Nephron progenitor cell (in vitro differentiated cells): ENCODE measurements around the gene ARIH1.
"Not testable (repeated sequence)": the region's sequence is repeated elsewhere in the genome, so short reads cannot be mapped to it uniquely, and the experiment has no call there.

Experiments used
- DNase-seq: peaks from one replicate; pipeline ENCODE4 v3.0.0; 2021
- H3K27ac Mint-ChIP-seq: 2 replicates; pipeline ENCODE4 v1.8.0; 2021; ENCODE audit warnings: mild to moderate bottlenecking, moderate library complexity, mixed read lengths
- H3K27me3 Mint-ChIP-seq: 2 replicates; pipeline ENCODE4 v1.8.0; 2021; ENCODE audit warnings: mild to moderate bottlenecking, low read depth, mixed read lengths; ENCODE audit not compliant: poor library complexity
- H3K36me3 Mint-ChIP-seq: 2 replicates; pipeline ENCODE4 v1.8.0; 2021; ENCODE audit warnings: low read depth, mixed read lengths
- H3K4me1 Mint-ChIP-seq: 2 replicates; pipeline ENCODE4 v1.8.0; 2021; ENCODE audit warnings: mixed read lengths
- H3K4me3 Mint-ChIP-seq: 2 replicates; pipeline ENCODE4 v1.8.0; 2021; ENCODE audit warnings: mild to moderate bottlenecking, moderate library complexity, mixed read lengths
- H3K9me3 Mint-ChIP-seq: 2 replicates; pipeline ENCODE4 v1.8.0; 2021; ENCODE audit warnings: mild to moderate bottlenecking, moderate library complexity, mixed read lengths
- TF ChIP-seq, protein P1 (sequence below): fragments of 200-600 bp; sonication (generic); IDR thresholded peaks from 2 replicates; pipeline ENCODE4 v1.5.0; 2021; ENCODE audit warnings: antibody characterized with exemption

ARIH1 gene

DNA sequence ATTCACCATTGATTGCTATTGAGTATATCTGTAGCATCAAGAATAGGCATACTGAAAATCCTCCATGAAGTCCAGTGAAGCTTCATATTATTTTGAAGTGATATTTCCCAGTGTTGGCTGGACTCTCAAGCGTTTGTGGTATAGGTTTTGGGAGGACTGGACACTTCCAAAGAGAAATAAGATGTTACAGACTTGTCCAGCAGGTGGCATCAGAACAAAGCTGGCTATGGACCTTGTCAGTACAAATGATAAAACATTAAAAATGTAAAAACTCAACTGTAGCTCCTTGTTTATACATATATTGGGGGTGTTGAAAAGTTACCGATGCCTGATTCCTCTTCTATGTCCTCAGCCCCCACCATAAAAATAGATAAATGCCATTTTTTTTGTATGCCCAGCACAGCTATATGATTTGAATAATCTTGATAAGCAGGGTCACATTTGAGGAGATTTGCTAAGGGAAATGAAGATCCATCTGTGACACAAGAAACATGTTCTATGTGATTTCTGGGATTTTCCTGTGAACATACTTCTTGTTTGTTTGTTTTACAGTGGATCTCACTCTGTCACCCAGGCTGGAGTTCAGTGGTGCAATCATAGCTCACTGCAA lies 125.8 kb downstream of the ARIH1 start:
- no peaks in the 10 kb centered on the region for H3K36me3 Mint-ChIP-seq
- no peak overlapping the region for H3K4me3 Mint-ChIP-seq
- TF ChIP-seq, protein P1, sequence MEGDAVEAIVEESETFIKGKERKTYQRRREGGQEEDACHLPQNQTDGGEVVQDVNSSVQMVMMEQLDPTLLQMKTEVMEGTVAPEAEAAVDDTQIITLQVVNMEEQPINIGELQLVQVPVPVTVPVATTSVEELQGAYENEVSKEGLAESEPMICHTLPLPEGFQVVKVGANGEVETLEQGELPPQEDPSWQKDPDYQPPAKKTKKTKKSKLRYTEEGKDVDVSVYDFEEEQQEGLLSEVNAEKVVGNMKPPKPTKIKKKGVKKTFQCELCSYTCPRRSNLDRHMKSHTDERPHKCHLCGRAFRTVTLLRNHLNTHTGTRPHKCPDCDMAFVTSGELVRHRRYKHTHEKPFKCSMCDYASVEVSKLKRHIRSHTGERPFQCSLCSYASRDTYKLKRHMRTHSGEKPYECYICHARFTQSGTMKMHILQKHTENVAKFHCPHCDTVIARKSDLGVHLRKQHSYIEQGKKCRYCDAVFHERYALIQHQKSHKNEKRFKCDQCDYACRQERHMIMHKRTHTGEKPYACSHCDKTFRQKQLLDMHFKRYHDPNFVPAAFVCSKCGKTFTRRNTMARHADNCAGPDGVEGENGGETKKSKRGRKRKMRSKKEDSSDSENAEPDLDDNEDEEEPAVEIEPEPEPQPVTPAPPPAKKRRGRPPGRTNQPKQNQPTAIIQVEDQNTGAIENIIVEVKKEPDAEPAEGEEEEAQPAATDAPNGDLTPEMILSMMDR = peak; percentile 69
- peaks cover 3% of the 10 kb centered on the region for H3K27me3 Mint-ChIP-seq
- DNase-seq = peak; percentile 43
- H3K27ac Mint-ChIP-seq = no peak overlapping the region
- no peaks in the 10 kb centered on the region for H3K9me3 Mint-ChIP-seq
- peaks cover 11% of the 10 kb centered on the region for H3K4me1 Mint-ChIP-seq

DNA sequence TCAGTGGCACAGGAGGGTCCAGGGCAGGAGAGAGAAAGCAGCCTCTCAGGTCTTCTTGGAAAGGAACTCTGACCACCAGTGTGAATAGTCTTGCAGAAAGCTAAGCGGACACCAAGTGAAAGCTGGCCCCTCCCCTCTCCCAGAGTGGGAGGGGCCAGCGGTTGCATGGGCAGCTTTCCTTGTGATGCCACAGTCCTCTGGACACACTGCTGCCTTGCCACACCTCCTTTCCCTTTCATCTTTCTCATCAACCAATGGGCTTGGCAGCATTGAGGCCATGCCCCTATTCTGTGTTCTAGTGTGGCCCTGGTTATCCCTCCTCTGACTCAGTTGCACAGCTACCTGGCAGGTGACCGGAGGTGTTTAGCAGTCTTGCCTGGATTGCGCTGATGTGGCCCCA lies 130.7 kb downstream of the ARIH1 start:
- H3K27me3 Mint-ChIP-seq = peaks cover 9% of the 10 kb centered on the region
- H3K36me3 Mint-ChIP-seq = no peaks in the 10 kb centered on the region
- no peaks in the 10 kb centered on the region for H3K9me3 Mint-ChIP-seq
- peak; percentile 37 for DNase-seq
- no peak overlapping the region for H3K27ac Mint-ChIP-seq
- TF ChIP-seq, protein P1 = no peak
- H3K4me1 Mint-ChIP-seq = peaks cover 15% of the 10 kb centered on the region
- H3K4me3 Mint-ChIP-seq = no peak overlapping the region

DNA sequence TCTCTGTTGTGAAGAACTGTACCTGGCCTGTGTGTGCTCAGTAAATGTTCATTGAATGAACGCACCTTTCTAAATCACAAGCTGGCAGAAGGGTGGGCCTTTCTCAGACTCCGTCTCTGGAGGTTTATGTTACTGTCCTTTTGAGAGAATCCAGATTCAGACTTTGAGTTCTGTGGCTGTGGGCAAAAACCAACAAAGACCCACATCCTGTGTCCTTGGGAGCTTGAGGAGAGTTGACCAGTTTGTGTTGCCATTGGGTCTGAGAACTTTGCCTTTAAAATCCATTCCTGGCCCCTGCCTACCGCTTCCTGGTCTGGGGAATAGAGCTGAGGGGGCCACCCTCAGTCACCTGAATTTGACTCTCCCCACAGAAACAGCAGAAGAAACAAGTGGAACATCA lies 134.0 kb downstream of the ARIH1 start:
- peaks cover 15% of the 10 kb centered on the region for H3K4me1 Mint-ChIP-seq
- not testable (repeated sequence) for H3K4me3 Mint-ChIP-seq, H3K36me3 Mint-ChIP-seq, DNase-seq, H3K9me3 Mint-ChIP-seq, H3K27ac Mint-ChIP-seq, H3K27me3 Mint-ChIP-seq

DNA sequence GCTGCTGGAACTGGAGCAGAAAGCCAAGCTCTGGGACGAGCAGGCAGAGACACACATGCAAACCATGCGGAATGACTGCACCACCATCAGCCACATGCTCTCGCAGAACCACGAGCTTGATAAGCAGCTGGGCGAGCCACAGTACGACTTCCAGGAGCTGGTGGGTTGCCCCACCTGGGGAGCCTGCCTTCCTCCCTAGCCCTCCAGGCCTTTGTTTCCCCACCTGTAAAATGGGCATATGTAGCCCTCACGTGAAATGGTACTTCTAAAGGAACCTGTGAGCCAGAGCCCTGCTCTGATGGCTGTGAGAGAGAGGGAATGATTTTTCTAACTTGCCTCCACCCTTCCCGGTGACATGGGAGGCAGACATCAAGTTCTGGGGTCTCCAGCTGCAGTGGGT lies 135.7 kb downstream of the ARIH1 start:
- H3K27ac Mint-ChIP-seq = no peak overlapping the region
- H3K4me1 Mint-ChIP-seq = peaks cover 4% of the 10 kb centered on the region
- H3K4me3 Mint-ChIP-seq = no peak overlapping the region
- H3K36me3 Mint-ChIP-seq = no peaks in the 10 kb centered on the region
- peaks cover 15% of the 10 kb centered on the region for H3K27me3 Mint-ChIP-seq
- TF ChIP-seq, protein P1 = no peak
- H3K9me3 Mint-ChIP-seq = no peaks in the 10 kb centered on the region
- no peak for DNase-seq

DNA sequence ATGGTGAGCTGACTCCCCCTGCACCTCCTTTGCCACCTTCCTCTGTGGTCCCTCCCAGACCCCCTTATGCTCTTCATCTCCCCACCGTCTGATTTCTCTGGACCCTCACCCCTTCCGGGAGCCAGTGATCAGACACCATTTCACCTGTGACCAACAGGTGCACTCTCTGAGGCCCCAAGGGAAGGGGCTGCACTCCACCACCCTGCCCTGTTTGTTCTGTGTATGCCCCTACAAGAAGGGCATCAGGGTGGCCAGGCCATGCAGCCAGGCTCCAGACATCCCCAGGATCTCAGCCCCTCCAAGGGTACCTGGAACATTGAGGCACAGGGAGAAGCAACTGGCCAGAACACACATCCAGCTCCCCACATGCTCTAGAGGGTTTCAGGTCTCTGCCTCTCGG lies 138.2 kb downstream of the ARIH1 start:
- not testable (repeated sequence) for H3K36me3 Mint-ChIP-seq, H3K27ac Mint-ChIP-seq, DNase-seq, H3K4me3 Mint-ChIP-seq, H3K9me3 Mint-ChIP-seq
- H3K4me1 Mint-ChIP-seq = peaks cover 19% of the 10 kb centered on the region
- peaks cover 11% of the 10 kb centered on the region for H3K27me3 Mint-ChIP-seq

DNA sequence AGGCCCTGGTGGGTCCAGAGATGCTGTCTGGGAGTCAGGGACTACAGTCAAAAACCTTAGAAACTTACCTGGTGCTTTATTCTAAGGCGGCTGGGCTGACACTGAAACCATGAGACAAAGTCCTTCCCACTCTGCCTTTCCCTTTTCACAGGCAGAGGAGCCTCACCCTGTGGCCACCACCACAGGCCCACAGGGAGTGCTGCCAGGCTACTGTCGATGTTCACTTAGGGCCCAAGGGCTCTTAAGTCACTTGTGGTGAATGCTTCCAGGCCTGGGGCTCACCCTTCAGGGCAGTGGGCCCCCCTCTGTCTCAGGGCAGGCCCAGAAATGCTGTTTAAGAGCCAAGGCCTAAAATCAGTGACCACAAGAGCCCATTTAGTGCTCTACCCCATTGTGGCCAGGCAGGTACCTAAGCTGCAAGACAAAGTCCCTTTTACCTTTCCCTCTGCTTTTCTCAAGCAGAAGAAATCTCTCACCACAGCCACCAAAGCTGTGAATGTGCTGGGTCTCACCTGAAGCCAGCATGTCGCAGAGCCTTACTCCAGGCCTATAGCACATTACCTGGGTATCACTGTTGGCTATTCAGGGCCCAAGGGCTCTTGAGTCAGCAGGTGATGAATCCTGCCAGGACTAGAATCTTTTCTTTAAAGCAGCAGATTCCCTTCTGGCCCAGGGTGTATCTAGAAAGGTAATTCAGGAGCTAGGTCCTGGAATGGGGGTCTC lies 140.8 kb downstream of the ARIH1 start:
- no peak overlapping the region for H3K27ac Mint-ChIP-seq

DNA sequence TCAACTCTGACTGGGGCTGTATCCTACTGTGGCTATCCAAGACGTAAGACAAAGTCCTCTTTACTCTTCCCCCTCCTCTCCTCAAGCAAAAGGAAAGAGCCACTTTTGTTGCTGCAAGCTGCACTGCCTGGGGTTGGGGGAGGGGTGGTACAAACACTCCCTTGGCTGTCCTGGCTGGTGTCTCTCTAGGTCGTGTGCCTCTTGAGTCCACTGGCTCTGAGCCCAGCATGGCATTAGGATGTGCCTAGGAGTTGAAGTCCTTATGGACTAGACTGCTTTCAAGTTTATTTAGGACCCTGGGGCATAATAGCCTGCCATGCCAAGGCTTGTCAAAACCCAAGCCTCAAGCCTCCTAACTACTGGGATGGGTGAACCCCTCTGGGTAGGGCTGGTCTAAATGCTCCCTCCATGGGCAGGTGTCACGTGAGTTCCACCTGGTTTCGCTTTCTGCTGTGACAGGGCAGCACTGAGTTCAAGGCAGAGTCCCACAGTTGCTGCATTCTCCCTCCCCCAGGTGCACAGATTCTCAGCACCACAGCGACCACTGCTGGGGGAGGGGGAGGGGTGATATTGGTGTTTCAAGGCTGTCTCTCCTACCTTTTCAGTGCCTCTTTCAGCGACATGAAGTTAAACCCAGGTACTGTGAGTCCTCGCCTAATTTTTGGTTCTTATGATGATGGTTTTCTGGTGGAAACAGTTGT lies 141.6 kb downstream of the ARIH1 start:
- not testable (repeated sequence) for H3K36me3 Mint-ChIP-seq, DNase-seq, H3K27me3 Mint-ChIP-seq, H3K27ac Mint-ChIP-seq, H3K4me3 Mint-ChIP-seq, H3K9me3 Mint-ChIP-seq
- H3K4me1 Mint-ChIP-seq = peaks cover 15% of the 10 kb centered on the region

More for the DNA sequence above, 140.8 kb downstream of the ARIH1 start:
- TF ChIP-seq, protein P1 = no peak
- Mint-ChIP-seq H3K27me3 (peaks cover 10% of the 10 kb centered on the region), H3K9me3 (no peaks in the 10 kb centered on the region), H3K4me1 (peaks cover 15% of the 10 kb centered on the region), H3K4me3 (no peak overlapping the region), H3K36me3 (no peaks in the 10 kb centered on the region)
- no peak for DNase-seq
